GM19468 (cell line): Measurements from ENCODE around the gene CPHXL2.

Experiments used
- ATAC-seq: cut with Tn5 transposase; IDR thresholded peaks from one replicate; pipeline ENCODE4 v1.9.1; 2021; ENCODE audit warnings: mild to moderate bottlenecking, moderate library complexity, moderate number of reproducible peaks; ENCODE audit not compliant: unreplicated experiment; ENCODE audit errors: extremely low read depth

Gene CPHXL2

DNA sequence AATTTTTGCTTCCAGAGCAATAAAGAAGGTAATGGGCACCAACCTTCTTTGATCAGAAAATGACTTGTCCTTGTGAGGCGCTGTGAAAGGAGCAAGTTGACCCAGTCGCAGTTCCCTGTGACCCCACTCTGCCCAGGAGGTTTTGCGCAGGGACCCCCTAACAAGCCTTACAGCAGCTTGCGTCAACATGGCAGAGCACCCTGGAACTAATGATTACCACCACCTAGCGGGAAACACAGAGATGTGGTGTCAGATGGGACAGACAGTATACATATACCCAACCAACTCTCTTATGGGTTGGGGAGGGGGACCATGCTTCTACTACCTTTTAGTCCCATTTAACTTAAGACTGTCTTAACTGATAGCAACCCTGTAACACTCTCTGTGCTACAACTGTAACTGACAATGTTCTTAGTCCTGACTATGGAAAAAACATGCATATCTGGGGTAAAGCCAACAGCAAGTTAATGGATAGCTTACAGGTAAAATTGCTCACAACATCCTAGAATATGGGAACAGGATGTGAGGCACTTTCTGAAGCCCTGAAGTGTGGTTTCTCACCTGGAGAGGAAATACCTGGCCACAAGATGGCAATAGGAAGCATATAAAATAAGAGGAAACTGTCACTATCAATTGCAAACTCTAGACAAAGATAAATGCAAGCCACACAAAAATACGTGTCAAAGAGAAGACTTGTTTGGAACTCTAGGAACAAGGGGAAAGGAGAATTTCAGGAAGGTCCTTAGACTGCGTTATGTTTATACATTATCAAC is 32.4 kb downstream of the CPHXL2 start:
- ATAC-seq, result no peak

DNA sequence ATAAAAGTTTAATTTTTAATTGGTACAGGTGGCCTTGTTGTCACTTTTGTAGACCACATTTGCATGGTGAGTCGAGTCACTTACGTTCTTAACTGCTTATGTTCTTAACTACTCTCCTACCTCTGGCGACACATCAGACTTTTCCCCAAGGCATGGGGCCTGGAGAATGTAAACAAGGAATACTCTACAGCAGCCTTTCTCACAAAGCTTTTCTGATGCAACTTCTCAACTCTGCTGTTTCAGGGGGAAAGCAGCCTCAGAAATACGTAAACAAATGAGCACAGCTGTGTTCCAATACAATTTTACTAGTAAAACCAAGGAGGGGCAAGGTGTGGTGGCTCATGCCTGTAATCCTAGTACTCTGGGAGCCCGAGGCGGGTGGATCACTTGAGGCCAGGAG is 36.2 kb downstream of the CPHXL2 start:
- ATAC-seq, result no peak

DNA sequence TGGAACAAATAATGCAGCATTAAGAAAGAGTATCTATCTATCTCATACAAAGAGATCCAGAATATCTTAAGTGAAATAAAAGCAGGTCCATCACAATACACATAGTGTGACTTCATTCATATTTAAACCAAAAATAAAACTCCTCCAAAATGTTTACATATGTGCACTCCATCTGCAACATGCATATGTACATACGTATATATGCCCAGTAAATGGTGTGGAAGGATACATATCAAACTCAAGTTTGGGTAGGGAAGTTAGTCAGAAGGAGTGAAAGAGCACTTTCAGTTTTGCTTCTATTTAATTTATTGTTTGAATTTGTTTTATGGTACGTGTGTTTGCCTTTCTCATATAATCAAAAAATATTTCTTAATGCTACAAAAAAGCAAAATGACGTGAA is 41.8 kb downstream of the CPHXL2 start:
- no peak for ATAC-seq

DNA sequence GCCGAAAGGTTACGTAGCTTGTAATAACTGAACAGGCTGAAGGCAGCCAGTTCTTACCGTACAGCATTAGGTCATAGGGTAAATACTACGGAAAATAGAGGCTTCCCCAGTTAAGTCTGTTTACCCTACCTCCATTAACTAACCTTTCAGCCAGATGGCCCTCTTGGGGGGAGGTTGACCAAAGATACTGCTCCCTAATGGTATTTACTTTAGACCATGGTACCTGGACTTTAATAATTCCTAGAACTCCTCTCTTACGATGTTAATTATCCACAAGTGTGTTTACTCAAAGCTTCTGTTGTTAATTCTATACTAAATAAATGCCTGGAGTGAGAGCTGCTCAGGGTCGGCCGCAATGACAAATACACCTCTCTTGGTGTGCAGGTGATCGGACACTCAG is 44.0 kb downstream of the CPHXL2 start:
- no peak for ATAC-seq

GRCh38 chr16:75630052-75630451 is 46.8 kb downstream of the CPHXL2 start:
- ATAC-seq, result no peak

GRCh38 chr16:75629132-75629531 is 47.7 kb downstream of the CPHXL2 start:
- no peak for ATAC-seq

- ATAC-seq, result no peak
Measured at GRCh38 chr16:75628351-75628750, 48.5 kb downstream of the CPHXL2 start.

DNA sequence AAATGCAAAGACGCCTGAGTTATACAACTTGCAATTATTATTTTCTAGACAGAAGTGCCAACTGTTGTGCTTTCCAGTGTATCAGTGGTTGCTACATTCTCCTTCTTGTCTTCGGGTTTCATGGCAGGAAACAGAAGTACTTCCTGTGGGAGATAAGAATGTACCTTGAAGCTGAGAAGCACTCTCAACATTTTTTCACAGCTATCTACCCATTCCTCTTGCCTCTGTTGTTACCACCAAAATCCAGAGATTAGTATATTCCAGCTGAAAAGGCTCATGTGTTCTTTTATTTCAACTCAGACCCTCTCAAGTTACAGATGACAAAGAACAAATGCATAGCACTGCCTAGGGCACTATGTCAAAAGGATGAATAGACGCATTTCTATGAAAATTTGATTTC is 49.0 kb downstream of the CPHXL2 start:
- ATAC-seq, result no peak

GRCh38 chr16:75626806-75627205 is 50.0 kb downstream of the CPHXL2 start:
- ATAC-seq, result no peak

- no peak for ATAC-seq
Measured at GRCh38 chr16:75624921-75625334, 51.9 kb downstream of the CPHXL2 start.

- ATAC-seq, result peak; percentile 94
Measured at GRCh38 chr16:75622761-75623605, 53.8 kb downstream of the CPHXL2 start, which contains the start of gene ADAT1. ADAT1 (minus strand) TSS chr16:75623281; CDS start chr16:75620799, 2,482 bp downstream.

GRCh38 chr16:75621170-75621477 is 55.7 kb downstream of the CPHXL2 start:
- no peak for ATAC-seq

- no peak for ATAC-seq
Measured at GRCh38 chr16:75620326-75621169, 56.3 kb downstream of the CPHXL2 start.

- ATAC-seq, result no peak
Measured at GRCh38 chr16:75618780-75619179, 58.0 kb downstream of the CPHXL2 start.

DNA sequence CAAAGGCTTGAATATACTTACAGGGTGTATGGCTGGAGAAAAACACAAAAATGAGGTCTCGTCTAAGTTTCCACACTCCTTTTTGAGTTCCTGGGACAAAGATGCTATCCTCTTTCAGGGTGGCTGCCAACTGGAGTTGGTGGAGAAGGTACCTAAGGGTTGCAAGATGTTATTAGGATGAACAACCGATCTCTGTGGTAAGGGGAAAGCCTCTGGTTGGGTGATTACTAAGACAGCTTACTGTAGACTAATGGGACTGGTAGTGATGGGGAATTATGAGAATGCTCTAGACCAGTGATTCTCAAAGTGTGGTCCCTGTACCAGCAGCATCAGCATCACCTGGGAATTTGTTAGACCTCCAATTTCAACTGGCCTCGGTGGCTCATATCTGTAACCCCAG is 59.7 kb downstream of the CPHXL2 start:
- no peak for ATAC-seq

DNA sequence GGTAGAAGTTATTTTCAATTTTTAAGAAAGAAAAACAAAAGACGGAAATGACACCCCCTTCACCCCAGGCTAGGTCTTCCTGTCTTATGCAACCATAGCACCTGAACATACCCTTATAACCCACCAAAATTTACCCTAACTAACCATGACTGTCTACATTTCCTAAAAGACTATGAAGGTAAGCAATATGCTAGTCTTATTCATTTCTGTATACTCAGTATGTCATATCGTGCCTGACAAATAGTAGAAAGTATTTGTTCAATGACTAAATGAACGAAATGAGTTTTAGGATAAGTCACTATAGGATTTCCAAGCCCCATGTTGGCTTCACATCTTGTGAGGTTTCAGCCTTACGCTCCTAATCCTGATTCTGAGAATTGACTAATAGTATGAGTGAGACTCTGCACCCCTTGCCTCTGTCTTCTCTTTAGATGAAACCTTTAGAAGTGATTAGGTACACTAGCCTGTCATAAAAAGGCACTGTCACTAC is 60.2 kb downstream of the CPHXL2 start:
- ATAC-seq, result no peak

DNA sequence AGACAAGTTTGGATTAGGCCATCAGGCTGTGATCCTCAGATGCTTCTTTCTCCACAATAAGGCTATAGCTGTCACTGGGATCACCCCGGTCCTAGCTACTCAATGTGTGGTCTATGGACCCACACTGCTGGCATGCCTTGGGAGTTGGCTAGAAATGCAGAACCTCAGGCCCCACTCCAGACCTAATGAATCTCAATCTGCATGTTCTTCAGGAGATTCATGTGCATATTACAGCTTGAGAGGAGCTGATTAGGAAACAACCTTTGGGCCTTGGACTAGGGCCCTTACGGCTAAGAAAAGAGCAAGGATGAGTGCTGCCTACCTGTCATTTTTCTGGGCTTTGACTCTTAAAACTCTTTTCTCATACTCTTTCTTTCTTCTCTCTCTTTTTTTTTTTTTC is 61.2 kb downstream of the CPHXL2 start:
- ATAC-seq, result no peak

DNA sequence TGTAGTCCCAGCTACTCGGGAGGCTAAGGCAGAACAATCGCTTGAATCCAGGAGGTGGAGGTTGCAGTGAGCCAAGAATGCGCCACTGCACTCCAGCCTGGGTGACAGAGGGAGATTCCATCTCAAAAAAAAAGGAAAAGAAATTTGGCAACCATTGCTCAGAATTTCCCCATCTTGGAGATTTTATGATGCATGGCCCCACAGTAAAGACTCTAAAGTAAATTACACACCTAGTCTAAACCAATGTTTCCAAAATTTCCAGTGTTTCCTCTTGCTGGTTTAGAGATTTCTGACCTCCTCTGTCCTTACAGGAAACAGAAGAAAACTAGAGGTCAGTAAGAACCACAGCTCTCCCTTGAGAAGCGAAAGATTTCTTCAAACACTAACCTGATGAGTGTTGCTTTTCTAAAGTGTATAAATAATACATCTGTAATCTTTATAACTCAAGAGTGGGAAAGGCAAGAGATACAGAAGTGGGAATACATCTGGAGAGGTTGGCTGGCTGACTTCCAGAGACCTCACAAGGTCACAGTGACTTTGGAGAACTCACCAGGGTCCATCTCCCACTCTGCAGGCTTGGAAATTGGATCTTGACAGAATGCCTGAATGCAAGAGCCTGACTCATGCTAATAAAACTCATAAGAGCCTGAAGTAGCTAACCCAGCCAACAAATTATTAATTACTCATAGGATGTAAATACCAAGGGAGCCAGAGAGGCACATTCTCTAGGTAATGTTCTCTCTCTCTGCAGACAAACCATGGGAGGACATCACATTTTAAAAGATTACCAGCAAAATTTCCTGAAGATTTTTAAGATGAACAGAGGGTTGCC is 62.5 kb downstream of the CPHXL2 start:
- ATAC-seq, result no peak
